GM21390 (cell line): ENCODE results near the gene PHLDA3.
A peak's percentile ranks its signal among the peaks of the same experiment; 100 is the strongest.

ENCODE experiments used
- ATAC-seq: cut with Tn5 transposase; IDR thresholded peaks from one replicate; pipeline ENCODE4 v1.9.1; 2021; ENCODE audit not compliant: unreplicated experiment

Gene PHLDA3

GRCh38 chr1:201468844-201469644 lies at the start of gene PHLDA3:
Gene PHLDA3 (minus strand): TSS chr1:201469188. CDS start chr1:201468786, 402 bp downstream.
- peak; percentile 85 for ATAC-seq

DNA sequence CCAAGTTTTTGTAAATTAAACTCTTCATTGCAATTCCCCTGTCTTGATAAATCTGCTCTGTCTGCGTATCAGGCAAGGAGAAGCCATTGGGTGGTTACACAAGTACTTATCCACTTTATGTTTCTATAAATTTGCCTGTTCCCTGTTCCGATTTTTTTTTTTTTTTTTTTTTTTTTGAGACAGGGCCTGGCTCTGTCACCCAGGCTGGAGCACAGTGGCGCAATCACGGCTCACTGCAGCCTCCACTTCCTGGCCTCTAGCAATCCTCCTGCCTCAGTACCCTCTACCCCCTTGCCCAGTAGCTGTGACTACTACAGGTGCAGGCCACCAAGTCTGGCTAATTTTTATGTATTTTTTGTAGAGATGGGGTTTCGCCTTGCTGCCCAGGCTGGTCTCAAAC lies 49.1 kb upstream of the PHLDA3 start:
- ATAC-seq: no peak

DNA sequence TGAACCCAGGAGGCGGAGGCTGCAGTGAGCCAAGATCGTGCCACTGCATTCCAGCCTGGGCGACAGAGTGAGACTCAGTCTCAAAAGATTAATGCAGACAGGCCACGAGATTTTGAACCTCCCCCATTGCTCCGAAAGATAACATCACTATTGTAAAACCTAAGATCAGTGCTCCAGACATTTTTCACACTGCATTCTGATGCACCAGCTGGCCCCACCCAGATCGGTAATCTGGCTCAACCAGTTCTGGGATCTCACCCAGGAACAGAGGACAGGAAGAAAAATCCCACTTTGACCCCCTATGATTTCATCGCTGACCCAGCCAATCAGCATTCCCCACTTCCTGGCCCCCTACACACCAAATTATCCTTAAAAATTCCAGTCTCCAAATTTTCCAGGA lies 48.6 kb upstream of the PHLDA3 start:
- ATAC-seq: no peak

DNA sequence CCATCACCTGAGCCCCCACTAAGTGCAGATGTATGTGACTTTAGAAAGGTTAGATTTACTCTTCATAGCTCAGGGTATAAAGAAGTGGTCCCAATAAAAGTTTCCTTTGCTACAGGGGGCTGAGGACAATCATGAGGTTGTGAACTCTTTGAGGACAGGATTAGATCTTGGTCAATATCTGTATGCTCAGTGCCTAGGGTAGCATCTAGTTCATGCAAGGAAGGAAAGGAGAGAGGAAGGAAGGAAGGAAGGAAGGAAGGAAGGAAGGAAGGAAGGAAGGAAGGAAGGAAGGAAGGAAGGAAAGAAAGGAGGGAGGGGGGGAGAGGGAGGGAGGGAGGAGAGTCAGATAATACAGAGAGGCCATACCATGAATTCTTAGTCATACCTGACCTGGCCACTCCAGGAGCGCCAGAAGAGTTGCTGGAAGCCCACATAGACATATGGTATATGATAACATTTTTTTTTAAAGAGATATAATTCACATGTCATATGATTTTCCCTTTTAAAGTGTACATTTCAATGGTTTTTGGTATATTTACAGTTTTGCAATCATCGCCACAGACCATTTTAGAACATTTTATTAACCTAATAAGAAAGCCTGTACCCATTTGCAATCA lies 47.6 kb upstream of the PHLDA3 start:
- ATAC-seq: no peak

GRCh38 chr1:201515895-201516294 lies 46.9 kb upstream of the PHLDA3 start:
- ATAC-seq: no peak

DNA sequence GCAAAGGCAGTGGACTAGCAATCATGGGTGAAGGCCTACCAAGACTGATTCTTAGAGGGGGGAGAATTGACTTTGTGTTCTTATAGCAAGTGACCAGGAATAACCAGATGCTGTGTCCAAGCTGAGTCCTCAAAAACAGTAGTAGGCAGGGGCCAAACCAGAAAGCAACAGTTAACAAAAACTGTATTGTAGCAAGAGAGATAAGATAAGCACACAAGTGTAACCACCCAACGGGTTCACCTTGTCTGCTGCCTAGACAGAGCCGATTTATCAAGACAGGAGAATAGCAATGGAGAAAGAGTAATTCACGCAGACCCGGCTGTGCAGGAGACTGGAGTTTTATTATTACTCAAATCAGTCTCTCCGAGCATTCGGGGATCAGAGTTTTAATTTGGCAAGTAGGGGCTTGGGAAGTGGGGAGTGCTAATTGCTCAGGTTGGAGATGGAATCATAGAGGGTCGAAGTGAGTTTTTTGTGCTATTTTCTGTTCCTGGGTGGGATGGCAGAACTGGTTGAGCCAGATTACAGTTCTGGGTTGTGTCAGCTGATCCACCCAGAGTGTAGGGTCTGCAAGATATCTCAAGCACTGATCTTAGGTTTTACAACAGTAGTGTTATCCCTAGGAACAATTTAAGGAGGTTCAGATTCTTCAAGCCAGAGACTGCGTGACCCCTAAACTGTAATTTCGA lies 46.2 kb upstream of the PHLDA3 start:
- no peak for ATAC-seq

GRCh38 chr1:201514466-201514865 lies 45.5 kb upstream of the PHLDA3 start:
- ATAC-seq: no peak

GRCh38 chr1:201513498-201514243 lies 44.7 kb upstream of the PHLDA3 start:
- no peak for ATAC-seq

GRCh38 chr1:201511941-201512539 lies 43.1 kb upstream of the PHLDA3 start:
- ATAC-seq: peak; percentile 34

- no peak for ATAC-seq
Observed at GRCh38 chr1:201511396-201511940, 42.5 kb upstream of the PHLDA3 start.

- no peak for ATAC-seq
Observed at GRCh38 chr1:201510734-201511133, 41.7 kb upstream of the PHLDA3 start.

- ATAC-seq: no peak
Observed at GRCh38 chr1:201509601-201510374, 40.8 kb upstream of the PHLDA3 start.

DNA sequence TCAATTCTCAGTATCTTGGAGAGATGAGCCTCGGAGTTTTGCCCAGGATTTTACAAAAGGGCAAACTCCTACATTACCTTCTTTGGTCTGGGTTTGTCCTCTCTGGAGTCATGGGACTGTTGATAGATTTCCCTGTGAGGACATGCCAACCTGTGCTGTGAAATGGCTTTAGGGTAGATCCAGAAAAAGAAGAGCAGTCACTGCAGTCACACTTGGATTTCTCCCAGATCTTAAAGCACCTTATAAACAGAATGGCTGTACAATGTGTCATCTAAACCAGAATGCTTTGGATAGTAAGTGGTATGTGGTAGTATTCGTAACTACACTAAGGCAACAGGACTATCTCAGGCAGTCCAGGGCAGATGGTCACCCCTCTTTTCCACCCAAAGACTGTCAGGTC lies 39.8 kb upstream of the PHLDA3 start:
- no peak for ATAC-seq

GRCh38 chr1:201507360-201507675 lies 38.3 kb upstream of the PHLDA3 start:
- no peak for ATAC-seq

- ATAC-seq: peak; percentile 91
Observed at GRCh38 chr1:201506557-201507359, 37.8 kb upstream of the PHLDA3 start, which contains the start of gene CSRP1. Gene CSRP1 (minus strand): TSS chr1:201507123. CDS start chr1:201496303, 10,820 bp downstream.

- ATAC-seq: no peak
Observed at GRCh38 chr1:201506092-201506491, 37.1 kb upstream of the PHLDA3 start.

DNA sequence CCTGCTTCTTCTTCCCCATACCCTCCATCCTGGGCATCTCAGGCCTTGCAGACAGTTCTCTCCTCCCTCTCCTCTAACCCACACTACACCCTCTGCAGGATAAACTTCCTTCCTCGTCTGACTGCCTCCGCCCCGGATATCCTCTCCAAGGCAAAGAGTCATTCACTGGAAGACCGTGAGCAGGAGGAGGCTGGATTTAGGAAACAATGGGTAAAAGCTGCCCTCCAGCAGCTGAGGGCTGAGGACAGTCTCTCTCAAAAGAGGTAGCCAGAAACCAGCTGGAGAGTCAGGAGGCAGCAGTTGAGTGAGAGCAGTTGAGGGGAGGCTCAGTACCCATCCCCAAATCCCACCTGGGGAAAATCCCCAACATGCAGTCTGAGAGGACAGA lies 36.5 kb upstream of the PHLDA3 start:
- ATAC-seq: no peak

- no peak for ATAC-seq
Observed at GRCh38 chr1:201504799-201505502, 36.0 kb upstream of the PHLDA3 start.
